Neural crest cell (in vitro differentiated cells): Measurements from ENCODE around the gene TRAP1. TPM values are rescaled to one million over a fixed set of nuclear protein-coding genes. Genes with fewer than 3 reads are reported as not detected.
A peak's percentile ranks its signal among the peaks of the same experiment; 100 is the strongest.

Experiments
- DNase-seq: peaks from one replicate; pipeline ENCODE4 v3.0.0; 2021; ENCODE audit warnings: low read depth, mixed read lengths, low spot score
- H3K27ac Mint-ChIP-seq: one replicate; pipeline ENCODE4 v1.8.0; 2021; ENCODE audit warnings: mild to moderate bottlenecking, mixed read lengths; ENCODE audit not compliant: unreplicated experiment
- H3K27me3 Mint-ChIP-seq: 2 replicates; pipeline ENCODE4 v1.8.0; 2021; ENCODE audit warnings: low read depth, mild to moderate bottlenecking, mixed read lengths
- H3K36me3 Mint-ChIP-seq: 2 replicates; pipeline ENCODE4 v1.8.0; 2021; ENCODE audit warnings: low read depth, mild to moderate bottlenecking, mixed read lengths
- H3K4me1 Mint-ChIP-seq: 2 replicates; pipeline ENCODE4 v1.8.0; 2021; ENCODE audit warnings: mixed read lengths
- H3K4me3 Mint-ChIP-seq: one replicate; pipeline ENCODE4 v1.8.0; 2021; ENCODE audit warnings: mild to moderate bottlenecking, mixed read lengths
- H3K9me3 Mint-ChIP-seq: 2 replicates; pipeline ENCODE4 v1.8.0; 2021; ENCODE audit warnings: mixed read lengths
- total RNA-seq: library from RNA; stranded (reverse); gene quantifications from 2 replicates; pipeline ENCODE4 v1.2.1, GENCODE V29; 2021
- TF ChIP-seq, protein P1 (sequence below): fragments of 200-600 bp; sonication (generic); conservative IDR thresholded peaks from 2 replicates; pipeline ENCODE4 v1.5.0; 2021; ENCODE audit warnings: antibody characterized with exemption, mild to moderate bottlenecking

Gene TRAP1
- total RNA-seq, 1 donor from 2014 or later, result 152 TPM

DNA sequence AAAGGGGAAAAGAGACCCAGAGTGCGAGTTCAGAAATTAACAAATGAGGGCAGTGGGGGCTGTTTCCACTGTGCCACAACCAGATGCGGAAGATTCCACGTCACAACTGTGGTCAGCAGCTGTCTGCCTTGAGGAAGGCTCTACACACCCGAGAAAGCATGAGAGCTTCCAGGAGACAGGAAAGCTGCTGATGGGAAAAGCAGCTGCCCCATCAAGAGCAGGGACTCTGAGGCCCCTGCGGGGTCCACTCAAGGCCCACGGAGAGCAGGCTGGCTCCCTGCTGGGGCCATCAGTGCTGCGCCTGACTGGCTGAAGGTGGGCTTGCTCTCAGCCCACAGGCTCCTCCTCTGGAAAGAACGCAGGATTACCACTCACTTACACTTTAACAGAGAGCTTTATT lies 14.8 kb upstream of the TRAP1 start:
- TF ChIP-seq, protein P1, sequence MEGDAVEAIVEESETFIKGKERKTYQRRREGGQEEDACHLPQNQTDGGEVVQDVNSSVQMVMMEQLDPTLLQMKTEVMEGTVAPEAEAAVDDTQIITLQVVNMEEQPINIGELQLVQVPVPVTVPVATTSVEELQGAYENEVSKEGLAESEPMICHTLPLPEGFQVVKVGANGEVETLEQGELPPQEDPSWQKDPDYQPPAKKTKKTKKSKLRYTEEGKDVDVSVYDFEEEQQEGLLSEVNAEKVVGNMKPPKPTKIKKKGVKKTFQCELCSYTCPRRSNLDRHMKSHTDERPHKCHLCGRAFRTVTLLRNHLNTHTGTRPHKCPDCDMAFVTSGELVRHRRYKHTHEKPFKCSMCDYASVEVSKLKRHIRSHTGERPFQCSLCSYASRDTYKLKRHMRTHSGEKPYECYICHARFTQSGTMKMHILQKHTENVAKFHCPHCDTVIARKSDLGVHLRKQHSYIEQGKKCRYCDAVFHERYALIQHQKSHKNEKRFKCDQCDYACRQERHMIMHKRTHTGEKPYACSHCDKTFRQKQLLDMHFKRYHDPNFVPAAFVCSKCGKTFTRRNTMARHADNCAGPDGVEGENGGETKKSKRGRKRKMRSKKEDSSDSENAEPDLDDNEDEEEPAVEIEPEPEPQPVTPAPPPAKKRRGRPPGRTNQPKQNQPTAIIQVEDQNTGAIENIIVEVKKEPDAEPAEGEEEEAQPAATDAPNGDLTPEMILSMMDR, result no peak
- no peak overlapping the region for H3K4me3 Mint-ChIP-seq
- DNase-seq, result no peak
- peaks cover 33% of the 10 kb centered on the region for H3K36me3 Mint-ChIP-seq
- H3K4me1 Mint-ChIP-seq, result no peaks in the 10 kb centered on the region
- no peaks in the 10 kb centered on the region for H3K9me3 Mint-ChIP-seq
- no peak overlapping the region for H3K27ac Mint-ChIP-seq
- peaks cover 3% of the 10 kb centered on the region for H3K27me3 Mint-ChIP-seq

DNA sequence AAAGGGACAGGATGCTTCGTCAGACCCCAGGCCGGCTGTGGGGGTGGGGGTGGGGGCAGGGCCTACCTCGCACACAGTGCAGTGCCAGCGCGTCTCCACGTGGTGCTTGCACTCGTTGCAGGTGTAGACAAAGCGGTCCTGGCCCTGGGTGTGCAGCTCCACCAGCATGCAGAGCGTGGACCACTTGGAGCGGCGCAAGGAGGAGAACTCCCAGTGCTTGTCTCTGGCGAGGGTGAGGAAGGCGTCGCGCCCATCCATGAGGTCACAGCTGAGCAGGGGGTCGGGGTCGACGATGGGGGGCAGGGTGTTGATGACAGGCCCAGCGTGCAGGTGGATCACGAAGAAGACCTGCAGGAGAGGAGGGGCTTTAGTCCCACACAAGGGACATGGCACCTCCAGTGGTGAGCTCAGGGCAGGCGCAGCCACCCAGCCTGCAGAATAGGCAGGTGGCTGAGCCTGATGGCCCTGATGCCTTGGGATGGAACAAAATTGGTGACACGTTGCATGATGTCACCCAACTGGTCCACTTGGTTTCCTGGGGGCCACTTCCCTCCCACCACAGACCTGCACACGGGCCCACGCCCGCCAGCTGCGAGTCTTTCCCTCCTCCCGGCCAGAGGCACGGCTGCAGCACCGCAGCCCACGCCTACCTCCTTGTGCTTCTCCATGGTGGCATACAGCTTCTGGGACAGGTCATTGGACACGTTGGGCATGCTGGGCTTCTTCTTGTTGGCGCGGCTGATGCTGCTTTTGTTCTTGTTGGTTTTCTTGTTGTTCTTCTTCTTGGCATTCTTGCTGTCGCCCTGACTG lies 14.0 kb upstream of the TRAP1 start:
- no peaks in the 10 kb centered on the region for H3K9me3 Mint-ChIP-seq
- H3K4me1 Mint-ChIP-seq, result no peaks in the 10 kb centered on the region
- no peak overlapping the region for H3K27ac Mint-ChIP-seq
- peaks cover 31% of the 10 kb centered on the region for H3K36me3 Mint-ChIP-seq
- peaks cover 3% of the 10 kb centered on the region for H3K27me3 Mint-ChIP-seq
- TF ChIP-seq, protein P1, result no peak
- no peak overlapping the region for H3K4me3 Mint-ChIP-seq
- DNase-seq, result no peak

DNA sequence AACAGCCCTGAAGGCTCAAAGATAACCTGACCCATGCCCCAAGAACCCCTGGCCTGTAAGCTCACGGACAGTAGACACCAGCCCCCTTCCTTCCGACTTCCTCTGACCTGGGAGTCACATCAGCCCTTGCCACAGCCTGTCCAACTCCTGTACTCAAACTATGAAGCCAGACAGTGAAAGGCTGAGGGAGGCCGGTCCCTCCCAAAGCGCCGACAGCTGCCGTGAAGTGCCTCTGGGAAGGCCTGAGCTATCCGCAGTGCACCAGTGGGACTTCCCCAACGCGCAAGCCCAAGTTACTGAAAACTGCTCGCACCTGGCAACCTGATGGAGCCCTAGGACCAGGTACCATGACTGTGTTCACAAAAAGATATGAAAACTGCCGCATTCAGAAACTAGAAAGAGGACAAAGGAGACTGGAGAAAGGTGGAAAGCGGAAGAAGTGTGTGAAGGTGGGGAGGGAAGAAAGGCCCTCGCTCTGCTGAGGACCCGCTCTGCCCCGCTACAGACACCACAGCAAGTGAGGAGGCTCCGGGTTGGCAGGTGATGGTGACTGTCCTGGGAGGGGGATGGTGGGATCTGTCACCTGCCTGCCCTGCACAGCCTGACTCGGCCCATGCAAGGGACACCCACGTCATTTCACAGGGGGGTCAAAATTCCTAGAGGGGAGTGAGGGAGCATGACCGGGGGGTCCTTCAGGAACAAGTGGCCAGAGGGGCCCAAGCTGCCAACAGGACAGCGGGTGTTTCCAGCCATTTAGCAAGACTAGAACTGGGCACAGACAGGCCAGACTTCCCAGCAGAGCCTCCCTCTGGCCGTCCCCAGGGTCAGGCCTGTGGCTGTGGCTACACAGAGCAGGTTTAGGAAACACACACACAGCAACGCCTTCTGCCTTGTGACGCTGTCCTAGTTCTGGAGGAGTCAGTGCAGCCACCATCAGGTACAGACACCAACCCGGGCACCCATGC lies 13.1 kb upstream of the TRAP1 start:
- Mint-ChIP-seq H3K9me3 (no peaks in the 10 kb centered on the region), H3K4me1 (no peaks in the 10 kb centered on the region), H3K27me3 (peaks cover 3% of the 10 kb centered on the region), H3K4me3 (peak overlapping the region; percentile 45), H3K27ac (peak overlapping the region; percentile 71), H3K36me3 (peaks cover 24% of the 10 kb centered on the region)
- DNase-seq, result no peak
- TF ChIP-seq, protein P1, result no peak

DNA sequence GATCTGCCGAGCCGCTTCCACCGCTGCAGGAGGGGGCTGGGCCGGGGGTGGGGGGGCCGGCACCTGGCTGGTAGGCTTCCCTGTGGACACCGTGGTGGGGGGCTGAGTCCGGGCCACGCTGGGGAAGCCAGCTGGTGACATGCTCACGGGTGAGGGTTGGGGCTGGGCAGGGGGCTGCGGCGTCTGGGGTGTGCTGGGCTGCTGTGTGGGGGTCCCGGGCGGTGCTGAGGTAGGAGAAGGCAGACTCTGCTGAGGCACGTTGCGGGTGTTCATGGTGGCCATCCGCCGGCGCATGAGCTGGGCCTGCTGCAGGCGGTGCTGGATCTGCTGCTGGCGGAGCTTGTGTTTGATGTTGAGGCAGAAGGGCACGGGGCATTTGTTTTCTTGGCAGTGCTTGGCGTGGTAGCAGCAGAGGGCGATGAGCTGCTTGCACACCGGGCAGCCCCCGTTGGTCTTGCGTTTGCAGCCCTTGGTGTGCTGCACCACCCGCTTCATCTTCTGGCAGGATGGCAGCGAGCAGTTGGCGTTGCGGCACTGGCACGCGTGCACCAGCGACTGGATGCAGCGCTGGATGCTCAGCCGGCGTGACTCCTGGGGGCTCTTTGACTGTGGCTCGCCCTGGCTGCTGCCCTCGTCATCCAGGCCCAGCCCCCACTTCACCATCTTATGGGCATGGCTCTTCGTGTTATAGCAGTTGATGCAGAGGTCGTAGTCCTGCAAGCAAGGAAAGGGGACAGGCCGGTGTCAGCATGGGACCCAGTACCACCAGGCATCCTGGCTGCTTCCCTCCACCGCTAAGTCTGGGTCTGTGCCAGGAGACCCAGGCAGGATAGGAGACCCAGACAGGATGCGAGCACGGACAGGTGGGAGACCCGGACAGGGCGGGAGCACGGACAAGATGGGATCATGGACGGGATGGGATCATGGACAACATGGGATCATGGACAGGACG lies 12.1 kb upstream of the TRAP1 start:
- H3K4me1 Mint-ChIP-seq, result no peaks in the 10 kb centered on the region
- no peak for DNase-seq
- no peak overlapping the region for H3K27ac Mint-ChIP-seq
- H3K4me3 Mint-ChIP-seq, result no peak overlapping the region
- peaks cover 20% of the 10 kb centered on the region for H3K36me3 Mint-ChIP-seq
- TF ChIP-seq, protein P1, result no peak
- no peaks in the 10 kb centered on the region for H3K9me3 Mint-ChIP-seq
- H3K27me3 Mint-ChIP-seq, result no peaks in the 10 kb centered on the region
